Large intestine (tissue), 12 donors: ENCODE data around the gene LRRTM1. TPM values are rescaled to one million over a fixed set of nuclear protein-coding genes. Genes with fewer than 3 reads are reported as not detected.

Experiments used
- DNase-seq, 2 donors: peaks; one replicate each; pipeline versions ENCODE4 v3.0.0 to v3.0.0-alpha.2; 2013
- H3K27ac ChIP-seq: one replicate; pipeline ENCODE4 v1.5.1; 2013; ENCODE audit warnings: low read length
- H3K27me3 ChIP-seq: 2 replicates; pipeline ENCODE4 v1.6.1; 2013; ENCODE audit warnings: low read length; ENCODE audit not compliant: control insufficient read depth, insufficient read depth
- H3K36me3 ChIP-seq: 2 replicates; pipeline ENCODE4 v1.6.1; 2013; ENCODE audit warnings: low read length; ENCODE audit not compliant: control insufficient read depth, insufficient read depth
- H3K4me1 ChIP-seq: one replicate; pipeline ENCODE4 v1.6.1; 2013; ENCODE audit warnings: low read length; ENCODE audit not compliant: control insufficient read depth, insufficient read depth
- H3K4me3 ChIP-seq: one replicate; pipeline ENCODE4 v1.5.1; 2013; ENCODE audit warnings: low read length
- H3K9me3 ChIP-seq: one replicate; pipeline ENCODE4 v1.6.1; 2013; ENCODE audit warnings: mild to moderate bottlenecking, low read depth, low read length, moderate library complexity; ENCODE audit not compliant: control insufficient read depth
- WGBS: methylation state at CpG from one replicate; pipeline ENCODE4 v1.1.5; 2013; ENCODE audit warnings: low lambda C conversion rate; ENCODE audit not compliant: insufficient coverage; 5-methylcytosine and 5-hydroxymethylcytosine counted together
- long read RNA-seq, 11 donors: transcript quantifications; one replicate each; lab custom pipeline, GENCODE V29; 2026
- polyA plus RNA-seq: library from polyadenylated mRNA; unstranded; fragments of 120-200 nt; gene quantifications from one replicate; pipeline ENCODE4 v1.2.1, GENCODE V29; 2013

The LRRTM1 gene
- polyA plus RNA-seq: 3.1 TPM
- long read RNA-seq, donor 1, partial matches to known transcripts: 0 of 1 reads
- long read RNA-seq, donor 1, other reads (novel, unspliced or antisense): 0 of 1 reads
- long read RNA-seq, donor 2, partial matches to known transcripts: 0 of 1 reads
- long read RNA-seq, donor 2, other reads (novel, unspliced or antisense): 0 of 1 reads
- long read RNA-seq, donor 3: 0 reads
- long read RNA-seq, donor 4: 0 reads
- long read RNA-seq, donor 5, partial matches to known transcripts: 0 of 2 reads
- long read RNA-seq, donor 5, other reads (novel, unspliced or antisense): 0 of 2 reads
- long read RNA-seq, donor 6: 0 reads
- long read RNA-seq, donor 7, partial matches to known transcripts: 0 of 1 reads
- long read RNA-seq, donor 7, other reads (novel, unspliced or antisense): 0 of 1 reads
- long read RNA-seq, donor 8, partial matches to known transcripts: 0 of 2 reads
- long read RNA-seq, donor 8, other reads (novel, unspliced or antisense): 0 of 2 reads
- long read RNA-seq, donor 9: 0 reads
- long read RNA-seq, donor 10: 0 reads
- long read RNA-seq, donor 11, partial matches to known transcripts: 0 of 2 reads
- long read RNA-seq, donor 11, other reads (novel, unspliced or antisense): 0 of 2 reads

DNA sequence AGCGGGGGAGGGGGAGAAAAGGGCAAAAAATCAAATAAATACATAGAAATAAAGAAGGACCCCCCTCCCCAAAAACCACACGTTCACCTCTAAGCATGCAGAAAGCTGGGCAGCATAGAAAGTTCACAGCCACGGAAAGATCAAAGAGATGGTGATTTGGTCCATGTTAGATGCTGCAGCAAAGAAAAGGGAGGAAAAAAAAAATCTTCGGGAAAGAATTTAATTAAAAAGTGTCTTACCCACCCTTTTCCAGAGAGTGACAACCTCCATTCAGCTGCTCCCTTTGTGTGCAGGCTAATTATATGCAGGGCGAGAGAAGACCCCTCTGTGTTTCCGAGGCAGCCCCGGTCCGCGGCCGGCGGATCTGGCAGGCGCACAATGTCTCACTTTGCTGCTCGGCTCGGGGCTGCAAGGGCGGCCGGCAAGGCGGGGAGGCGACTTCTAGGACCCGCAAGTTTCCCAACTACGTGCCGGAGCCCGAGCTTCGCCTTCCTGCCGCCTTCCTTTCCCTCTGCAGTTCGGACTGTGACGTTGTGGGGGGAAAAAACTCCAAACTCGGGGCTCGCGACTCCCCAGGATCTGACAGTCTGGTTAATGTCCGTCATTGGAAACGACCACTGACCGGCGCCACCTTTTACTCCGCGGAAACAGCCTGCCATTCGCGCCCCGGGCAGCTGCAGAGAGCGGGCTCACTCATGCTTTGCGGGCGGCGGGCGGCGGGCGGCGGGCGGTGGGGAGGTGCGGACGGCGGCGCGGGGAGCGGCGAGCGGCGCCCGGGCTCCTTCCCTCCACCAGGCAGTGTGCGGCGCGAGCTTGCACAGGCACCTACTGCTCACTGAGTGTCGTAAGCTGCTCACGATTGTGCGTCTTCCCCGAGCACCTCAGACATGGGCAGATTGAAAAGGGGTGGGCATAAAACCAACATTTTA, at the start of gene LRRTM1:
TSS of gene LRRTM1 (minus strand) at position 844 of the 929 bp plus-strand sequence. CDS start 933 bp downstream, outside the sequence.
- H3K9me3 ChIP-seq: no peaks in the 10 kb centered on the region
- DNase-seq: peak in 1 of 2 donors; percentile 11
- H3K4me3 ChIP-seq: peak within 1 kb of the TSS; percentile 39
- H3K4me1 ChIP-seq: peaks cover 5% of the 10 kb centered on the region
- WGBS: 6% methylated on average over 3 of the region's 64 CpGs
- no peaks in the 10 kb centered on the region for H3K36me3 ChIP-seq
- H3K27ac ChIP-seq: no peak within 1 kb of the TSS
- H3K27me3 ChIP-seq: peaks cover 69% of the 10 kb centered on the region

DNA sequence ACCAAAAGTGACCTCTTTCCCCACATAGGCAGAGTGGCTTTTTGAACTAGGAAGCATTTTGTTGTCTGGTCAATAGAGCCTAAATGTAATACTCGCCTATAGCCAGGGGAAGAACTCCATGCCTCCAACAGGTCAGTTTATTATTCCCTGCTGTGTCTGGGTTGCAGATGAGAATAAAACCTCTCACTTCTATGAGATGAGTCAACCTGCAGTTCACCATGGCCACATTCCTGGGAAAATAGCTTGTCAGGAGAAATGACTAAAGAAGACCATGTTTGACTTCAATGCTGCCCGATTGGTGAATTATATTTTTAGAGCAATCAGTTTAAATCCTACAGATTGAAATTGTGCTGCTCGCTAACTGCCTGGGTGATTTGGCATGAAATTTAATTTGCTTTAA, 46.7 kb upstream of the LRRTM1 start:
- Histone ChIP-seq H3K27me3 (no peaks in the 10 kb centered on the region), H3K9me3 (no peaks in the 10 kb centered on the region), H3K4me3 (no peak overlapping the region), H3K27ac (no peak overlapping the region), H3K36me3 (no peaks in the 10 kb centered on the region), H3K4me1 (no peaks in the 10 kb centered on the region)
- WGBS: 80% methylated on average over 1 of the region's 3 CpGs
- DNase-seq: no peak

DNA sequence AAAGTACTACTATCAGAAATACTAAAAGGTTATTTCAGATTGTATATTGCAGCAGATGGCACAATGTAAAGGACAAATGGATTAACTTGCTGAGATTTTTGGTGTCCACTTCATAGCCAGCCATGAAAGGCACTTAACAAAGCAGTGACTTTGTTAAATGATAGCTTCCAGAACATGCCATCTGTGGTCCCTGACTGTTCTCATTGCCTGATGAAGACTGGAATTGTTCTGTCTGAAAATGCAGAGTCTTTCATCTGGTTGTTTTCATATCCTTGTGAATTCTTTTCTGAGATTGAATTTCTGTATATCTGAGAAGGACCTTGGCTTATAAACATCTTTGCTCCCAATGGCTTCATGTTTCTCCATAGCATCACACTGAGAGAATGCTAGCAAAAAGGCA, 44.4 kb upstream of the LRRTM1 start:
- Histone ChIP-seq H3K4me1 (no peaks in the 10 kb centered on the region), H3K27me3 (no peaks in the 10 kb centered on the region), H3K9me3 (no peaks in the 10 kb centered on the region)

DNA sequence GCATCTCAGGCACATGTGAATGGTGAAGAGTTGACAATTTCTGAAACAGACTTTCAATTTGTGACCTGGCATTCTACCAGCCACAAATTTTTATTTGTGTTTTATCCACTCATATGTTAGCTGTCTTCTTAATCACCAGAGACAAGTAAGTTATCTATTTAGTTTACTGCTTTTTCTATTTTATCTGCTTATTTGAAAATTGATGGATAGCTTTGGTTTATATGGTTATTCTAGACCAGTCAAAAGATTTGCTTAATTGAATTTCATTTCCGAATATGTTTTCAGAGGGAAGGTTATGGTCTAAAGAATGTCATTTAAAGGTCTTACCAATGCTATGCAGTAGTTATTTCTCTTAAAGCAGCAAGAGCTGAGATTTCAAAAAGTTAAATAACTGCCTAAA, 43.5 kb upstream of the LRRTM1 start:
- no peak for DNase-seq
- Histone ChIP-seq H3K27ac (no peak overlapping the region), H3K27me3 (no peaks in the 10 kb centered on the region), H3K36me3 (no peaks in the 10 kb centered on the region), H3K4me1 (no peaks in the 10 kb centered on the region), H3K9me3 (no peaks in the 10 kb centered on the region), H3K4me3 (no peak overlapping the region)
- WGBS: no CpG with 5 or more reads among the region's 1 CpG

More for the DNA sequence above, 44.4 kb upstream of the LRRTM1 start:
- no peak overlapping the region for H3K27ac ChIP-seq
- no peak overlapping the region for H3K4me3 ChIP-seq
- DNase-seq: no peak
- no peaks in the 10 kb centered on the region for H3K36me3 ChIP-seq

- Histone ChIP-seq H3K36me3 (no peaks in the 10 kb centered on the region), H3K27me3 (no peaks in the 10 kb centered on the region), H3K27ac (no peak overlapping the region), H3K4me1 (no peaks in the 10 kb centered on the region), H3K9me3 (no peaks in the 10 kb centered on the region), H3K4me3 (no peak overlapping the region)
- DNase-seq: no peak
- 100% methylated on average over 1 of the region's 3 CpGs for WGBS
Measured at GRCh38 chr2:80340022-80340421, 35.5 kb upstream of the LRRTM1 start.

- Histone ChIP-seq H3K27me3 (no peaks in the 10 kb centered on the region), H3K4me1 (no peaks in the 10 kb centered on the region), H3K36me3 (no peaks in the 10 kb centered on the region), H3K9me3 (no peaks in the 10 kb centered on the region), H3K27ac (no peak overlapping the region), H3K4me3 (no peak overlapping the region)
- no peak for DNase-seq
- 80% methylated on average over 1 of the region's 2 CpGs for WGBS
Measured at GRCh38 chr2:80338794-80339193, 34.2 kb upstream of the LRRTM1 start.

DNA sequence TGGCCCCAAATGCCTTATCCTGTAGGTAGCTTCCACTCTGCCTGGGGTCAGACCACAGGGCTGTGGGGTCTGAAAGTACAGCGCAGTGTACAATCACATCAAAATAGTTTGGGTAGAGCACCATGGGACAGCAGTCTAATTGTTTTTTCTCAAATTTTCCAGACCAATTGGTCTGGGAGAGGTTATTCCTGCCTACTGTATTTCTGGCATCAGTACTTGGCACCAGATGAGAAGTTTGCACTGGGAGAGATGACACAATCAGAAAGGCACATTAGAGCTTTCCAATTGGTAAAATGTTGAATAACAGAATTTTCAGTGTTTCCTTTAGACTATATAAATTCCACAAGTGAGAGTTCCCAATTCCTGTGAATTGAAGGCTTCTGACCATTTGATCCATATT, 30.9 kb upstream of the LRRTM1 start:
- WGBS: no CpG with 5 or more reads among the region's 1 CpG
- no peak overlapping the region for H3K27ac ChIP-seq
- no peaks in the 10 kb centered on the region for H3K27me3 ChIP-seq
- no peak for DNase-seq
- no peaks in the 10 kb centered on the region for H3K9me3 ChIP-seq
- H3K4me1 ChIP-seq: no peaks in the 10 kb centered on the region
- no peak overlapping the region for H3K4me3 ChIP-seq
- no peaks in the 10 kb centered on the region for H3K36me3 ChIP-seq

DNA sequence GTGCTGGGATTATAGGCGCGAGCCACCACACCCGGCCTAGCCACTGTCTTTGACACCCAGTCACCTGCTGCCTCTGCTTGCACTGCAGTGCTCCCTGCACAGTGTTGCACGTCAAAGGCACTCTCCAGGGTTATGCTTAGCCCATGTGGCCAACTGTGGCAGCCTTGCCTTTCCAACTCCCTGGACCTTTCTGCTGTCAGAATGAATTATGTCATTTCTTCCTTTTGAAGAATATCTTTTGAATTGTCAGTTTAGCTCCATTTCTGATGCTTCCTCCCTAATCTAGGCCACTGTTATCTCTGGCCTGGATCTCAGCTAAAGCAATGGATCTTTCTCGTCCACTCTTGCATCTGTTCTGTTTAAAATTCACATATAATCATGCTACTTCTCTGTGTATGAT, 29.3 kb upstream of the LRRTM1 start:
- Histone ChIP-seq H3K4me3 (no peak overlapping the region), H3K27me3 (no peaks in the 10 kb centered on the region), H3K9me3 (no peaks in the 10 kb centered on the region), H3K4me1 (no peaks in the 10 kb centered on the region), H3K36me3 (no peaks in the 10 kb centered on the region), H3K27ac (no peak overlapping the region)
- no CpG with 5 or more reads among the region's 5 CpGs for WGBS
- no peak for DNase-seq

GRCh38 chr2:80330527-80331450, 26.2 kb upstream of the LRRTM1 start:
- no peak for DNase-seq
- Histone ChIP-seq H3K4me1 (no peaks in the 10 kb centered on the region), H3K36me3 (no peaks in the 10 kb centered on the region), H3K9me3 (no peaks in the 10 kb centered on the region), H3K27me3 (peaks cover 2% of the 10 kb centered on the region), H3K27ac (no peak overlapping the region), H3K4me3 (no peak overlapping the region)
- WGBS: 100% methylated on average over 1 of the region's 14 CpGs
